Activated naive CD4-positive, alpha-beta T cell treated with Interleukin-2 at 50 U/mL for 16 hours (primary cell): ENCODE measurements around the gene FGD3.

Source experiments
- DNase-seq: peaks from one replicate; pipeline ENCODE4 v3.0.0-alpha.2; 2020

The FGD3 gene

DNA sequence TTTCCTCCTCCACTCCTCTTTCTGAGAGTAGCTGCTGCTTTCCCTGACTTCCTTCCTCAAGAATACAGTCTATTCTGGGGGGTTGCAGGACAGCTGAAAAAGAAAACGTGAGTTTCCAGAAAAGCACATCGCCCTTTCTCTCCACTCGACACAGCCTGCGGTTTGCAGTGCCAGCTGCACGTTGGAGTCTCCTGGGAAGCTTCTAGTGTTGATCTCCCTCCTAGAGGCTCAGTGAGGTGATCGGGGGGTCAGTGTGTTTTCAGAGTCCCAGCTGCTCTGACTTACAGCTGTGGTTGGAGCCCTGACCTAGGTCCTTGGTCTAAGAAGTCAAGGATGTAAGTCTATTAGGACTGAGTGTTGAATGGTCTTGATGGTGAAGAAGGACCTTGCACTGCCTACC lies 86.2 kb downstream of the FGD3 start:
- DNase-seq = no peak

DNA sequence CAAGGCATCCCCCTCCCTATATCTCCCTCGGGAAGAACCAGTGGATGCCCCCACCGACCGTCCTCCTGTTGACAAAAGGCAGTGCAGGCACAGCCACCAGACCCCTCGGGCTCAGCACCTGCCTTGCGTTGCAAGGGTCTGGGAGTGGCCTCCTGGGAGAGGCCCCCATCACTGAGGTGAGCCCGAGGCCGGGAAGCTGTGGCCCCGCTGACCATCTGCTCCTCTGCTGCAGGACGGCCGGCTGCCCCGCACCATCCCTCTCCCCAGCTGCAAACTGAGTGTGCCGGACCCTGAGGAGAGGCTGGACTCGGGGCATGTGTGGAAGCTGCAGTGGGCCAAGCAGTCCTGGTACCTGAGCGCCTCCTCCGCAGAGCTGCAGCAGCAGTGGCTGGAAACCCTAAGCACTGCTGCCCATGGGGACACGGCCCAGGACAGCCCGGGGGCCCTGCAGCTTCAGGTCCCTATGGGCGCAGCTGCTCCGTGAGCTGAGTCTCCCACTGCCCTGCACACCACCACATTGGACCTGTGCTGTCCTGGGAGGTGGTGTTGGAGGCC lies 87.9 kb downstream of the FGD3 start:
- no peak for DNase-seq

DNA sequence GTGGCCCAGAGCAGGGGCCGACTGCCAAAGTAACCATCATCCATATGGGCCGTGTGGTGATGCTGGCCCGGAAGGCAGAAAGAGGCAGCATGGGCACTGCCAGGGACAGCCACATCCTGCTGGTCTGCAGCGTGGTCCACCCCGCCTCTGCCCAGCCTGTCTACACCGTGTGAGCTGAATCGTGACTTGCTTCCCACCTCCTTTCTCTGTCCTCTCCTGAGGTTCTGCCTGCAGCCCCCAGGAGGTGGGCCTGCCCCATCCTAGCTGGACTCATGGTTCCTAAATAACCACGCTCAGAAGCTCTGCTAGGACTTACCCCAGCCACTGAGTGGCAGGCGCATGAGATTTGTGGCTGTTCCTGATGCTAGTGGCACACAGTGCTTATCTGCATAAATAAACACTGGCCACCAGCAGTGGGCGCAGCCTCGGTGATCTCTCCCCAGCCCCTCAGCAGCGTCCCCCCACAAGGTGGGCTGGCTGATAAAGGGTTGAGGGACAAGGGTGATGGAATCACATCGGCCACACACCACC lies 88.6 kb downstream of the FGD3 start:
- no peak for DNase-seq

DNA sequence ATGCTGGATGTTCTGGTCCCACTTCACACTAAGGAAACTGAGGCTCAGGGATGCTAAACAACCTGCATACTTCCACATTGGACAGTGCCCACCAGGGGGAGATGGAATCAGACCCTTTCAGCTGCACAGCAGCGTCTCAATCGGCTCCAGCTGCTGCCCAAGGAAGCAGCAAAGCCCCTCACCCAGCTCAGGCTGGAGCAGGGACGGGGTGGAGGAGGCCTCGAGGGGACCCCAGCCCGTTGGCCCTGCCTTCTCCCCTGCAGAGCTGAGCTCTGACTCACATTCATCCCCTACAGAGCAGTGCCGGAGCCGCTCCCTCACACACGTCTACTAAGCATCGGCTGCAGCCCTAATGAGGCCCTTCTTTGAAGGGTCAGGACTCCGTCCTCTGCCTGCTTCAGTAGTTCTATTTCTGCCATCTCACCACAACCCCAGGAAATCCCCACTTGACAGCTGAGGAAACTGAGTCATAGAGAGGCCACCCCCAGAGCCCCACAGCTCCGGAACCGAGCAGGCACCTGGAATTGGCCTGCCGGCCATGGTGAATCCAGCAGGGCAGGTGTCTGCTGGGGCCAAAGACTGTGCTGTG lies 89.7 kb downstream of the FGD3 start:
- no peak for DNase-seq

DNA sequence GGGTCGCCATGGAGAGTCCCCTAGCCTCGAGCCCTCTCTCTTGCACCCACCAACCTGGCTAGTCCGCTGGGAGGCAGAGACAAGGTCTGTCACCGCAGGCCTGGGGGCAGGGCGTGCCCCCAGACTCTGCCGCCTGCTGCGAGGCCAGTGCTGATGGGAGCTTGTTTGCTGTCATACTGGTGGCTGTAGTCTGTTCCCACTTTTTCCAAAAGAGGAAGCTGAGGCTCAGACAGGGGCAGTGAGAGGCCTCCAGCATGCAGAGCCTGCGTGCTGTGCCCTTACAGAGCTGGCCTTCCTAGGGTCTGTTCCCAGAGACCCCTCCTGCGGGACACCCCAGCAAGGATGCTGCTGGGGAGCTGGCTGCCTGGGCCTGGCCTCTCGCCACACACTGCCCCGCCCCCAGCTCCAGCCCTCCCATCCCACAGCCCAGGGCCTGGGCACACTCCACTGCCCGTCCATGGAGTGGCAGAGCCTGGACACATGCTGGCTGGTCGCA lies 90.2 kb downstream of the FGD3 start:
- no peak for DNase-seq

DNA sequence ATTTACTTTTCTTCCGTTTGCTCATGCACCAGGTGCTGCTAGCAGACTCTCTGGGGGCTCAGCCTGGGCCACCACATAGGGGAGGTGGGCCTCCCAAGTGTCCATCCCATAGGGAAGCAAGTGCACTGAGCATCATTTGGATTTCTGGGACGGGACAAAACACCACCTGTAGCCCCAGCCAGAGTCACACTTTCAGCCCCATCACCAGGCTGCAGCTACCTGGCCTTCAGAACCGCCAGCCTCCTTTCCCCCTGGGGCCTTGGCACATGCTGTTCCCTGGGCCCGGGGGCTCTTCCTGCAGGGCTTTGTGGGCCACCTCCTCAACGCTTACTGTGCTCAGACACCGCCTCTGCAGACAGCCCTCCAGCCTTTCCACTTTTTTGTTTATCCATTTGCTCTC lies 91.6 kb downstream of the FGD3 start:
- DNase-seq = no peak

DNA sequence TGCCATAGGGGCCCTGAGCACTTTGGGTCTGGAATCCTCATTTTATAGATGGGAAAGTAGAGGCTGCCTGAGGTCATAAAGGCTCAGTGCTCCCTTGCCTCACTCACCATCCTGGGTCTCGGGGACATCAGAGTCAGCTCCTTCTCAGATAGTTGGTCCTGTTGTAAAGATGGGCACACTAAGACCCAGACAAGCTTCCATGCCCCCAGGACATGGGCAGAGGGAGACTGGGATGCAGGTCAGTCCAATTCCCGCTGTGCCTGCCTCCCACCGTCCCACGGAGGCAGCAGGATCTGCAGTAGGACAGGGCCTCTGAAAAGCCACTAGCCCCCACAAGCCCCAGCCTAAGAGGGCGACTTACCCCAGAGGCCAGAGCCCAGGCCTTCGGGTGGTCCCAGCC lies 92.1 kb downstream of the FGD3 start:
- DNase-seq = no peak

DNA sequence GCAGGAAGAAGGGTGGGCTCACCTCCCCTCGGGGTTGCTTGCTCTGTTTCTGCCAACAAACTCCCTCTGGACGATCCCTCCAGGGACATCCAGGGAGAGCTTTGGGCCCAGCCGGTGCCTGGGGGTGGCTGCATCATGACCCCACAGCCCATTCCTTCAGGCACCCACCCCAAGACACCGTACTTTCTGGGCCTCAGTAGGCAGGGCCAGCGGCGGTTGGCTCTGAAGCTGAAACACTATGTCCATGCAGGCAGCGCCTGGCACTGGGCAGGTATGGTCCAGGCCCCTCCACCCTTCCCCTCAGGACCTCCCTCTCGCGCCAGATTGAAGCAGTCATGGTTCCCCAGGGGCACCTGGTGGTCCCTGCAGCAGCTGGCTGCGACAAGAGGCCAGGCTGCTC lies 92.7 kb downstream of the FGD3 start:
- no peak for DNase-seq

DNA sequence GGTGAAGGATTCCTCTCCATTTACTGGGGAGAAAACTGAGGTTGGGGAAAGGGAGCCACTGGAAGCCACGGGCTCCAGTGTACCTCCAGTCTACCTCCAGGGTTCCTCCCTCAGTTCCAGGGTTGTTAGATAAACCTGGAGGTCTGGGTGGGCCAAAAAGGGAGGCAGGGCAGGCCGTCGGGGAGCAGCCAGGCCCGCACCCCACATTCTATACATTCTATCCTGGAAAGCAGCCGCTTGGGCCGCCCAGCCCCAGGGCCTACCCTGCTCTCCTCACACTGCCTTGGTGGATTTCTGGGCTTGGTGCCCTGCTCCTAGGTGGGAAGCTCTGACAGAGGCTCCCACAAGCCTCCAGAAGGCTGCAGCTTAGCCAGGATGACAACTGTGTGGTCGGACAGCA lies 93.1 kb downstream of the FGD3 start:
- DNase-seq = no peak

DNA sequence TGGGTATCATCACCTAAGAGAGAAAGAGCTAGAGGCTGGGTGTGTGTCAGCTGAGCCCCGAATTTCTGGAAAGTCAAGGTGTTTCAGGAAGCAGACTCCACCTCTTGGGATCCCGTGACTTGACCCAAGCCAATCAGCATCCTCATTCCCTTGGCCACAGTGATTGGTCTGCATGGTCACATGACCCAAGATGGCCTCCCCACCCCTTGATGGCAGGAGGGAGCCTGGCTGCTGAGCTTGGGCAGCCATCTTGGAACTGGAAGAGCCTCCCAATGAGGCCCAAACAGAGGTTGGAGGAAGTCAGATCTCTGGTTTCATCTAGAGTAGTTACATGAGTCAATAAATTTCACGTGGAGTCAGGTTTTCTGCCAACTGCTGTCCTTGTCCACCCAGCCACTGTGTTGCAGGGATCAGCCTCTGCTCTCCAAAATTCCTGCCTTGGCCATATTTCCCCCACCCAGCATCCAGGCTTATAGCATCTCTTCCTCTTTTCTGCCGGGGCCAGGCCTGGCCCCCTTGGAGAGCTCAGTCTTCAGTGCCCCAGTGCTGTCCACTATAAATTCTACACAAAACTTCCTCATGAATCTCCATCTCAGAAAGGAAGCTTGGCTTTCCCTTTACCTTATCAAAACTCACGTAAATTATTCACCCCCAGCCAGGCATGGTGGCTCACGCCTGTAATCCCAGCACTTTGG lies 93.9 kb downstream of the FGD3 start:
- no peak for DNase-seq

DNA sequence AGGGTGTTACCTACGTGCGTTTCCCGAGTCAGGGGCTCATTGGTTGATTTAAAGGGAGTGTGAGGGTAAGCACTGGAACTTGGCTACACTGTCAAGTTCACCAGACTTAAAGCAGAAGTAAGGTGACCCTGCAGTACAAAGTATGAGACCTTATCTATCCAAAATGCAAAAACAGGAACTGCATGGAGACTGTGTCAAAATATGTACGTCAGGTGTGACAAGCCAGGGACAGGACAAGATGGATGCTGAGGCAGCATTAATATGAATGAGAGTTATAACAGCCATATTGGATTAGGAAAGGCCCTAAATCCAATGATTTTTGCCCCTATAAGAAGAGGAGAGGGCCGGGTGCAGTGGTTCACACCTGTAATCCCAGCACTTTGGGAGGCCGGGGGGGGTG lies 95.8 kb downstream of the FGD3 start:
- DNase-seq = no peak

DNA sequence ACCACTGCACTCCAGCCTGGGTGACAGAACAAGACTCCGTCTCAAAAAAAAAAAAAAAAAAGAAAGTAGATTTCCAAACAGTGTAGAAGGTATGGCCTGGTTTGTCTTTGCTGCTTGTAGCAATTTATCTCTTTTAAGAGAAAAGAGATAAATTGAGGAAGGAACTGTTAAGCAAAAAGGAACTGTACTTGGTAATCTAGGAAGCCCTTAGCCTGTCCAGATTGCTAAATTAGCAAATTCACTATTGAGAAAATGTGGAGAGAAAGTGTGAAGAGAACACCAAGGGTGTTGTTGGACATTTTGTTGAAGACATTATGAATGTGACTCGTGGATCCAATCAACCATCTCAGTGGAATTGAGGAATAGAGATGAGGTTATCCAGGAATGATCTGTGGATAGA lies 98.2 kb downstream of the FGD3 start:
- DNase-seq = no peak

DNA sequence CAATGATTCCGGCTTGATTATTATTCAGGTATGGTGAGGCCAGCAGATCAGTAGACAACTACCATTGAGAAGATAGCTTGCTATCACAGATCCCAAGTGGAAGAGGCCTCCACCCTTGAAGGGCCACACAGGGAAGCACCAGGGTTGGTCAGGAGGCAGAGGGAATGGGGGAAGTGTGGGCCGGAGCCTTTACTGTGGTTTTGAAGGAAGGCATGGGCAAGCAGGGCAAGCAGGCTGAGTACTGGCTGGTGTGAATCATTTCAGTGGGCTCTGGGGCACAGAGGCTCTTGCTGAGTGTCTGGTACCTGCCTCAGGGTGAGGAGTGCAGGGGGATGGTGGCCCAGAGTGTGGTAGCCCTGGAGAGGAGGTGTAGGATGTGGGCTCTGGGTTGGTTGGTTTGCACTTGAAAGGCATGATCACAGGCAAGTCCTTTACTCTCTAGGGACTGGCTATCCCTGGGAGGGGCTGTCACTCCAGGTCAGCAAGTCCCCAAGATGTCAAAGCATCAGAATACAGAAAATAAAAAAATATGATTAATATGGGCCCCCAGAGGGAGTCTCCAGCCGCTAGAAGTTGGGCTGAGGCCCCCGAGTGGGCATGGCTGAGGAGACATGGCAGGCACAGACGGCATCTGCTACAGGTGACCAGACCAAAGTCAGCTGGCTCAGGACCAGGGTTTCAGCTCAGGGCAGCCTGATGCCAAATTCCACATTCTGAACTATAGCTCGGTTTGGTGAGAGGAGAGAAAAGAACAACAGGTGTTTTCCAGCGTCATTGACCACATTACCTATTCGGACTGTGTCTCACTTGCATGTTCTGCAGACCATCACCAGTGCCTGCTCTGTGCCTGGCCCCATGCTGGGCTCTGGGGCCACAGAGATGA lies 101.5 kb downstream of the FGD3 start:
- DNase-seq = no peak

DNA sequence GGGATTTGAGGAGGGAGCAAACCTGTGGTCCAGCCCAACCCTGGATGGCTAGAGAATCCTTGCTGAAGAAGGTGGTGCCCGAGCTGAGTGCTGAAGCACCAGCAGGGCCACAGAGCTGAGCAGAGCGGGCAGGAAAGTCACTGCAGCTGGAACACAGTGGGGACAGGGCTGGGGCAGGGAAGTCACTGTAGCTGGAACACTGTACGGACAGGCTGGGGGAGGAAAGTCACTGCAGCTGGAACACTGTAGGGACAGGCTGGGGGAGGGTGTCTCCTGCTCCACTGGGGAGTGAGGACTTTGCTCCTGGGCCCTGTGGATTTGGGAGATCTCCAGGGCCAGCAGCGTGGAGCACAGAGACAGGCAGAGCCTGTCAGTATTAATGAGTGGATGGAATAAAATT lies 102.2 kb downstream of the FGD3 start:
- no peak for DNase-seq

DNA sequence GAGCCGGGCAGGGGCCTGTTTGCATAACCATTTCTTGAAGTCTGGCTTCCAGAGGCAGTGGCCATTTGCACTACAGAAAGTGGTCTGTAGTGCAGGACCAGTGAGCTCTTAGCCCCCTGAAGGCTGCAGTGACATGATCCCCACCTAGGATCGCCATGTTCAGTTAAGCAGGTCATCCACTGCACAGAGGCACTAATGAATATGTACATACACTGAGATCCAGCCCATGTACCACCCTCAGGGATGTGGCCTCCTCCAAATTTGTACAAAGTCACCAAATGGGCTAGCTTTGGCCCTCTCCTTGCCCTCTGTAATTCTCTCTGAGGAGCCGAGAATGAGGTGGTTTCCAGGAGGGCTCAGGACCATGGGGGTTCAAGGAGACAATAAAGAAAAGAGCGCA lies 102.9 kb downstream of the FGD3 start:
- DNase-seq = no peak

DNA sequence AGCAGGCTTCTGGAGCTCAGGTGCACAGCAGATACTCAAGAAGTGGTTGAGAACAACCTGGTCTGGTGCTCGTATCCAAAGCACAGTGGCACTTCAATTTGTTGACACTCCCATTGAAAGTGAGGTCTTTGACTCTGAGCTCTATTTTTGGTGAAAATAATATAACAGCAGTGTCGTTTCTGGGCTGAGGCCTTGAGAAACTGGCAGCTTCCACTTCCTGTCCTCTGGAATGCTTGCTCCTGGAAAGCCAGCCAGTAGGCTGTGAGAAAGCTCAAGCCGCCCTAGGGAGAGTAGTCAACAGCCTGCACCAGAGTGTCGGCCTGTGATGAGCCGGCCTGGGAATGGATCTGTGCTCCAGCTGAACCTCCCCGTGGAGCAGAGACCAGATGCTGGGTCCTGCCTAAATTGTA lies 104.4 kb downstream of the FGD3 start:
- no peak for DNase-seq

DNA sequence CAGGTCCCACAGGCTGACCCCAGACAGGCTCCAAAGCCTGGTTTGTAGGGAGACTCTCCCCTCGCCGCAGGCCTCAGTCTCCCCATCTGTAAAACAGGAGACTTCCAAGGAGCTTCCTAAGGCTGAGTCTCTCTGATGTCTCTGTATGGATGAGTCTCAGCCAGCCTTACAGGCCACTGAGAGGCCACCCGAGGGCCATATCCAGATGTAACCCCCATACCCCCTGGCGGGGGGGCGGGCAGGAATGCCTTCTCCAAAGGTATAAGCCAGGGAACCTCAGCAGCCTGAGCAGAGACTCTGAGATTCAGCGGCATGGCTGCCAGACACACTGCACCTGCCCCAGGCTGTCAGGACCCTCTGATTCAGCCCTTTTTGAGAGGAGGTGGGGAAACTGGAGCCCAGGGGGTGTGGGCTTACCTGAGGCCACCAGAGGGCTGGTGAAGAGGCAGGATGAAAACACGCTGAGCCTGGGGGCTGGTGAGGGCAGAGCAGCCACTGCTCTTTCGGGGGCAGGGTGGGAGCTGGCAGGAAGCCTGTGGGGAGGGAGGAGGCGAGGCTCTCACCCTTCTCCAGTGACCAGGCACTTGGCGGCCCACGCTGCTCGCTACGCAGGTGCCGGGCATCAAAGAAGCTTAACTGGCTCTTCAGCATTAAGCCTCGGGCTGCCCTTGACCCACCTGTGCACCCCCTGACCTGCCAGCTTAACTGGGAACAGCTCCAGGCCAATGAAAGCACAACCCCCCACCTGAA lies 105.6 kb downstream of the FGD3 start:
- DNase-seq = no peak

DNA sequence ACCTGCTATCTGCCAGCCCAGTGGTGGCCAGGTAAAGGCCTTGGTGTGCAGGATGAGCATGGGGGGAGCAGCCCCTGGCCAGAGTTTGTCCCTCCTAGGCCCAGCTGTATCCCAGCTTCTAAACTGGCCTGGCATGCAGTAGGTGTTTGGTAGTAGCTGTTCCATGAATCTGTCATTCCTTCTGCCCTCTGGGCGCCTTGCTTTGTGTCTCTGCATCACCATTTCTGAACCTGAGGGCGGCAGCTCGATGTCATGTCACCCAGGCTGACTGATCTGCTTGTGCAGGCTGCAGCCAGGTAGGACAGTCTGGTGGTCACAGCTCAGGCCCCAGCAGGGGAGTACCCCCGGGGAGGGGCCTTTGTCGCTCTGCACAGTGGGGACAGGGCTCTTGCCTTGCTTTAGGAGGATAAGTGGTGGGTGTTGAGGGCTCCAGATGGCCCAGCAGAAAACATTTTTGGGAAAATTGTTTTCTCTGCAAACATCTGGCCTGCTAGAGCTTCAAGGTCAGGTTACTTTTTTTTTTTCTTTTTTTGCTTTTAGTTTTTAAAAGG lies 106.5 kb downstream of the FGD3 start:
- no peak for DNase-seq

DNA sequence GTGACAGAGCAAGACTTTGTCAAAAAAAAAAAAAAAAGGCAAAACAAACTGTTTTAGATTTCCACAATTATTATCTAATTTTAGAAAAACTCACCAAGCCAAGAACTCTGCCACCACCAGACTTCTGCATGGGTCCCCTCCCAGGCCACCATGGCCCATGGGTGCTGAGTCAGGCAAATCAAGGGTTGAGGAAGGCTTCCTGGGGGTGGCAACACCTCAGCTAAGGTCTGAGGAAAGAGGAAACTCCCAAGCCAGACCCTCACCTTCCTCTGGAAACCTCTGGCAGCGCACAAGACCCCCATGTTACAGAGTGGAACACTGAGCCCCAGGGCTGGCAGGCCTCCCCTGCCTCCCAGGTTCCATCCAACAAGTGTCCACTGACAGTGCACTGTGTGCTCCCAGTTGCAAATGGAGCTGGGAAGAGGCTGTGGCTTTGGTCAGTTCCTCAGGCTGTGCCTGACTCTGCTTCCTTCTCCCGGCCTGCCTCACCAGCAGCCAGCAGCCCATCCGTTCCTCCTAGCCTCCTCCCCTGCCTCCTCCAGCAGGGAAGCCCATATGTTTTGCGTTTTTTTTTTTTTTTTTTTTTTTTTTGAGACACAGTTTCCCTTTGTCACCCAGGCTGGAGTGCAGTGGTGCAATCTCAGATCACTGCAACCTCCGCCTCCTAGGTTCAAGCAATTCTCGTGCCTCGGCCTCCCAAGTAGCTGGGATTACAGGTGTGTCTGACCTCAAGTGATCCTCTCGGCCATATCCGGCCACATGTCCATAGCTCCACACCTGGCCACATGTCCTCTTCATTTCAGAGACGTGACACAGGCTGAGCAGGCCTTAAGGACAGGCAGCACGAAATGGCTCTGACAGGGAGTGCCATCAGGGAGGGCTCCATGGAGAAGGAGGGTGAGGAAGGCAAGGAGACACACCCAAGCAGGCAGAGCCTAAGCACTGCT lies 107.7 kb downstream of the FGD3 start:
- DNase-seq = no peak

DNA sequence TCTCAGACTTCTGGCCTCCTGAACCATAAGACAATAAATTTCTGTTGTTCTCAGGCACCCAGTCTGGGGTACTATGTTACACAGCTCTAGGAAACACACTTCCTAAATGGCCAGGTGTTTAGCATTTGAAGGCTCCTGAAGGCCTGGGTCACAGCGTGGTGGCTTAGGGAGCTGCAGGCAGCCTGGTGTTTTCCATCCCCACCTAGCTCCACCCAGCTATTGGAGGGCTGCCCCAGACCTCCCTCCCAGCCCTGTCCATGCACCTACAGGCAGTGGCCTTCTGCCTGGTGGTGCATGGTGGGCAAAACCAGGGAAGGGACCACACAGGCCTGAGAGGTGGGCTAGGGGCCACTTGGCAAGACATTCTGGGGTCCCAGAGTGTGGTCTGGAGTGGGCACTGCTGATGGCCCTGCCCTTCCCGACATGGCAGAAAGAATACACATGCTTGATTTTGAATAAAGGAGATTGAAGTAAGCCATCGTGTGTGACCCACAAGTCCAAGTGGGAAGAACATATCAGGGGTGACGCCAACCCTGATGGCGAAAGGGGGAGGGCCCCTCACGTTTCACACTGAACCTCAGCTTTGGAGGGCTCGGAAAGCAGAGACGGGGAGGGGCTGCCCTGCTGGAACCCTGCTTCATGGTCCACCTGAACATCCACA lies 109.8 kb downstream of the FGD3 start:
- DNase-seq = no peak
